Measurements from ENCODE around the gene ZDHHC9.

ZDHHC9 gene

GRCh38 chrX:129833153-129833990 is 10.3 kb downstream of the ZDHHC9 start:
- DNase-seq (ENCODE audit: low spot score in 2 of 2), result no peak
- in situ Hi-C loops (cut with MboI; ENCODE audit: low sequenced_read_pairs), result no loop called here
- Histone ChIP-seq H3K9me3 (no peaks in the 10 kb centered on the region), H3K4me3 (no peak overlapping the region), H3K4me1 (no peaks in the 10 kb centered on the region), H3K36me3 (replicated peaks) (peaks cover 14% of the 10 kb centered on the region), H3K27me3 (ENCODE audit: low read depth) (no peaks in the 10 kb centered on the region)

GRCh38 chrX:129831091-129831885 is 12.4 kb downstream of the ZDHHC9 start:
- in situ Hi-C loops (cut with MboI; ENCODE audit: low sequenced_read_pairs), result no loop called here
- Histone ChIP-seq H3K36me3 (replicated peaks) (peaks cover 14% of the 10 kb centered on the region), H3K9me3 (no peaks in the 10 kb centered on the region), H3K4me3 (no peak overlapping the region), H3K27me3 (ENCODE audit: low read depth) (no peaks in the 10 kb centered on the region), H3K4me1 (no peaks in the 10 kb centered on the region)
- DNase-seq (ENCODE audit: low spot score in 2 of 2), result no peak

GRCh38 chrX:129830494-129830893 is 13.2 kb downstream of the ZDHHC9 start:
- in situ Hi-C loops (cut with MboI; ENCODE audit: low sequenced_read_pairs), result no loop called here
- Histone ChIP-seq H3K27me3 (ENCODE audit: low read depth) (no peaks in the 10 kb centered on the region), H3K4me3 (no peak overlapping the region), H3K9me3 (no peaks in the 10 kb centered on the region), H3K4me1 (no peaks in the 10 kb centered on the region), H3K36me3 (replicated peaks) (peaks cover 16% of the 10 kb centered on the region)
- DNase-seq (ENCODE audit: low spot score in 2 of 2), result no peak

- H3K36me3 ChIP-seq (replicated peaks), result peaks cover 27% of the 10 kb centered on the region
- DNase-seq (ENCODE audit: low spot score in 2 of 2), result no peak
- in situ Hi-C loops (cut with MboI; ENCODE audit: low sequenced_read_pairs), result loop anchor here (10.0 kb wide), 2 partner anchors 191 to 221 kb away; no protein-coding TSS in a partner anchor
These were observed 17.8 kb downstream of the ZDHHC9 start for GRCh38 chrX:129825746-129826505.

GRCh38 chrX:129824620-129825019 is 19.1 kb downstream of the ZDHHC9 start:
- H3K36me3 ChIP-seq (replicated peaks), result peaks cover 27% of the 10 kb centered on the region
- H3K27me3 ChIP-seq (ENCODE audit: low read depth), result no peaks in the 10 kb centered on the region
- in situ Hi-C loops (cut with MboI; ENCODE audit: low sequenced_read_pairs), result loop anchor here (10.0 kb wide), 2 partner anchors 190 to 220 kb away; no protein-coding TSS in a partner anchor
- DNase-seq (ENCODE audit: low spot score in 2 of 2), result no peak
- no peaks in the 10 kb centered on the region for H3K4me1 ChIP-seq
- H3K4me3 ChIP-seq, result no peak overlapping the region
- no peaks in the 10 kb centered on the region for H3K9me3 ChIP-seq

More at GRCh38 chrX:129825746-129826505, 17.8 kb downstream of the ZDHHC9 start:
- no peaks in the 10 kb centered on the region for H3K27me3 ChIP-seq (ENCODE audit: low read depth)
- H3K4me1 ChIP-seq, result no peaks in the 10 kb centered on the region
- no peak overlapping the region for H3K4me3 ChIP-seq
- no peaks in the 10 kb centered on the region for H3K9me3 ChIP-seq

- Histone ChIP-seq H3K27me3 (ENCODE audit: low read depth) (no peaks in the 10 kb centered on the region), H3K4me3 (no peak overlapping the region), H3K4me1 (no peaks in the 10 kb centered on the region), H3K9me3 (no peaks in the 10 kb centered on the region), H3K36me3 (replicated peaks) (peaks cover 26% of the 10 kb centered on the region)
- DNase-seq (ENCODE audit: low spot score in 2 of 2), result no peak
- in situ Hi-C loops (cut with MboI; ENCODE audit: low sequenced_read_pairs), result loop anchor here (10.0 kb wide), 2 partner anchors 189 to 219 kb away; no protein-coding TSS in a partner anchor
These were observed 20.2 kb downstream of the ZDHHC9 start for GRCh38 chrX:129823522-129823921.

GRCh38 chrX:129823115-129823514 is 20.6 kb downstream of the ZDHHC9 start:
- in situ Hi-C loops (cut with MboI; ENCODE audit: low sequenced_read_pairs), result loop anchor here (10.0 kb wide), 2 partner anchors 188 to 218 kb away; no protein-coding TSS in a partner anchor
- peaks cover 26% of the 10 kb centered on the region for H3K36me3 ChIP-seq (replicated peaks)
- H3K27me3 ChIP-seq (ENCODE audit: low read depth), result no peaks in the 10 kb centered on the region
- no peaks in the 10 kb centered on the region for H3K4me1 ChIP-seq
- DNase-seq (ENCODE audit: low spot score in 2 of 2), result peak; percentile 26 to 70
- H3K4me3 ChIP-seq, result no peak overlapping the region
- no peaks in the 10 kb centered on the region for H3K9me3 ChIP-seq

- Histone ChIP-seq H3K27me3 (ENCODE audit: low read depth) (no peaks in the 10 kb centered on the region), H3K4me3 (no peak overlapping the region), H3K36me3 (replicated peaks) (peaks cover 20% of the 10 kb centered on the region), H3K4me1 (no peaks in the 10 kb centered on the region), H3K9me3 (no peaks in the 10 kb centered on the region)
- DNase-seq (ENCODE audit: low spot score in 2 of 2), result no peak
- in situ Hi-C loops (cut with MboI; ENCODE audit: low sequenced_read_pairs), result no loop called here
These were observed 25.6 kb downstream of the ZDHHC9 start for GRCh38 chrX:129818123-129818522.

GRCh38 chrX:129813662-129814368 is 29.9 kb downstream of the ZDHHC9 start:
- H3K4me1 ChIP-seq, result peaks cover 3% of the 10 kb centered on the region; the same call in 1 of the 2 replicates
- DNase-seq (ENCODE audit: low spot score in 2 of 2), result no peak
- H3K36me3 ChIP-seq (replicated peaks), result peaks cover 28% of the 10 kb centered on the region
- H3K4me3 ChIP-seq, result no peak overlapping the region
- no peaks in the 10 kb centered on the region for H3K27me3 ChIP-seq (ENCODE audit: low read depth)
- no peaks in the 10 kb centered on the region for H3K9me3 ChIP-seq
- in situ Hi-C loops (cut with MboI; ENCODE audit: low sequenced_read_pairs), result no loop called here

- H3K4me3 ChIP-seq, result no peak overlapping the region
- H3K4me1 ChIP-seq, result peaks cover 3% of the 10 kb centered on the region; the same call in 1 of the 2 replicates
- no peaks in the 10 kb centered on the region for H3K27me3 ChIP-seq (ENCODE audit: low read depth)
- no peak for DNase-seq (ENCODE audit: low spot score in 2 of 2)
- in situ Hi-C loops (cut with MboI; ENCODE audit: low sequenced_read_pairs), result no loop called here
- H3K9me3 ChIP-seq, result no peaks in the 10 kb centered on the region
- H3K36me3 ChIP-seq (replicated peaks), result peaks cover 23% of the 10 kb centered on the region
These were observed 34.6 kb downstream of the ZDHHC9 start for GRCh38 chrX:129808829-129809796.

GRCh38 chrX:129808158-129808828 is 35.4 kb downstream of the ZDHHC9 start:
- Histone ChIP-seq H3K4me1 (peaks cover 3% of the 10 kb centered on the region; the same call in 1 of the 2 replicates), H3K9me3 (no peaks in the 10 kb centered on the region), H3K4me3 (no peak overlapping the region), H3K27me3 (ENCODE audit: low read depth) (no peaks in the 10 kb centered on the region), H3K36me3 (replicated peaks) (peaks cover 21% of the 10 kb centered on the region)
- in situ Hi-C loops (cut with MboI; ENCODE audit: low sequenced_read_pairs), result no loop called here
- DNase-seq (ENCODE audit: low spot score in 2 of 2), result no peak
